BE2C (cell line): ENCODE measurements around the gene HLA-E.
"Not testable (repeated sequence)": the region's sequence is repeated elsewhere in the genome, so short reads cannot be mapped to it uniquely, and the experiment has no call there.

Experiments
- DNase-seq: peaks from one replicate; pipeline ENCODE4 v3.0.0-alpha.2; 2020
- H3K27me3 ChIP-seq: fragments of 250-450 bp; sonication (Bioruptor Pico); 2 replicates; pipeline ENCODE4 v1.5.1; 2020; ENCODE audit warnings: mild to moderate bottlenecking
- H3K36me3 ChIP-seq: fragments of 250-450 bp; sonication (Bioruptor Pico); 2 replicates; pipeline ENCODE4 v1.5.1; 2020; ENCODE audit warnings: mild to moderate bottlenecking
- H3K4me1 ChIP-seq: fragments of 250-450 bp; sonication (Bioruptor Pico); 2 replicates; pipeline ENCODE4 v1.5.1; 2020
- H3K4me3 ChIP-seq: 2 replicates; pipeline ENCODE4 v1.5.1; 2011; ENCODE audit warnings: low read depth, low read length
- H3K9me3 ChIP-seq: fragments of 250-450 bp; sonication (Bioruptor Pico); 2 replicates; pipeline ENCODE4 v1.5.1; 2020
- CTCF ChIP-seq: IDR thresholded peaks from 2 replicates; pipeline ENCODE4 v1.5.1; 2012; ENCODE audit warnings: mild to moderate bottlenecking, low read depth, low read length

The HLA-E gene

GRCh38 chr6:30513451-30513850 lies 24.1 kb downstream of the HLA-E start:
- Histone ChIP-seq H3K4me1 (no peaks in the 10 kb centered on the region), H3K4me3 (no peak overlapping the region), H3K9me3 (no peaks in the 10 kb centered on the region; the same call in 1 of the 2 replicates), H3K36me3 (no peaks in the 10 kb centered on the region), H3K27me3 (peaks cover 30% of the 10 kb centered on the region)
- no peak for DNase-seq
- no peak for TF ChIP-seq CTCF

- Histone ChIP-seq H3K36me3 (no peaks in the 10 kb centered on the region), H3K4me1 (no peaks in the 10 kb centered on the region), H3K4me3 (no peak overlapping the region), H3K27me3 (peaks cover 36% of the 10 kb centered on the region), H3K9me3 (no peaks in the 10 kb centered on the region; the same call in 1 of the 2 replicates)
- no peak for TF ChIP-seq CTCF
- no peak for DNase-seq
Measured at GRCh38 chr6:30515106-30515505, 25.8 kb downstream of the HLA-E start.

DNA sequence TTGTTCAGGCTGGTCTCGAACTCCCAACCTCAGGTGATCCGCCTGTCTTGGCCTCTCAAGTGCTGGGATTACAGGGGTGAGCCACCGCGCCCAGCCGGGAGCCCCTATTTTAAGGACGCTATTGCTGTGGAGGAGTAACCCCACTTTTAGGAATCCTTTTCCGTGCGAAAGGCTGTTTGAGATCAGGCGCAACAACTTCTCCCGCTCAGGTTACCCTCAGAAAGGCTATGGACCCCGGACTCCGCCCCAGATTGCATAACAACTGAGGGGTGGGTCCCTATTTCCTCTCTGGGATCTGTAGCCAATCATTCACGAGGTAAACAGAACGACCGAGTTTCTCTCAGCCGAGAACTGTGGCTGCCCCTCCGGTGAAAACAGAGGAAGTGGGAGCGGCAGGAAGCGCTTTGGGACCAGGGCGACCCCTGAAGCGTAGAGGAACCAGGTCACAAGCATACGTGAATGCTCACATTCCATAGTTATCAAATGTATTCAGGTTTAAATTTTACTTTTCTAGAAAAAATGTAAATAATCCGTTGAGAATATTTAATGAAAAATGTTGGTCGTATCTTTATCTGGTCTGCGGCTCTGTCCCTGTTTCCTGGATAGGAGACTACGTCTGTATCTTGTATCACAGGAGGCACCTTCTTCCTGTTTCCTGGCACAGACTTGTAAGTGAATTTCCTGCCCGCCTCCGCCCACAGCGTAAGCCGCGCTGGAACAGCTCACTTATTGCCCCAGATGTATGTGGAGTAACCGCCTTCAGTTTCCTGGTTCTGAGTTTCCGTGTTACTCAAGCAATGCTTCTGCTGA lies 26.8 kb downstream of the HLA-E start:
- no peaks in the 10 kb centered on the region for H3K4me1 ChIP-seq
- peak; percentile 58 for DNase-seq
- no peaks in the 10 kb centered on the region; the same call in 1 of the 2 replicates for H3K9me3 ChIP-seq
- H3K36me3 ChIP-seq = no peaks in the 10 kb centered on the region
- peaks cover 33% of the 10 kb centered on the region for H3K27me3 ChIP-seq
- TF ChIP-seq CTCF = no peak
- peak overlapping the region; percentile 54 for H3K4me3 ChIP-seq

DNA sequence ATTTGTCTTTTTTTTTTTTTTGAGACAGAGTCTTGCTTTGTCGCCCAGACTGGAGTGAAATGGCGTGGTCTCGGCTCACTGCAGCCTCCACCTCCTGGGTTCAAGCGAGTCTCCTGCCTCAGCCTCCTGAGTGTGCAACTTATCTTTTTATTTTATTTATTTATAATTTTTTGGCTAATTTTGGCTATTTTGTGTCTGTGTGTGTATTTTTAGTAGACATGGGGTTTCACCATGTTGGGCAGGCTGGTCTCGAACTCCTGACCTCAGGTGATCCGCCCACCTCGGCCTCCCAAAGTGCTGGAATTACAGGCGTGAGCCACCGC lies 27.4 kb downstream of the HLA-E start:
- H3K9me3 ChIP-seq, H3K4me1 ChIP-seq, DNase-seq, H3K36me3 ChIP-seq: not testable (repeated sequence)
- Histone ChIP-seq H3K4me3 (peak overlapping the region; percentile 54), H3K27me3 (peaks cover 33% of the 10 kb centered on the region)

DNA sequence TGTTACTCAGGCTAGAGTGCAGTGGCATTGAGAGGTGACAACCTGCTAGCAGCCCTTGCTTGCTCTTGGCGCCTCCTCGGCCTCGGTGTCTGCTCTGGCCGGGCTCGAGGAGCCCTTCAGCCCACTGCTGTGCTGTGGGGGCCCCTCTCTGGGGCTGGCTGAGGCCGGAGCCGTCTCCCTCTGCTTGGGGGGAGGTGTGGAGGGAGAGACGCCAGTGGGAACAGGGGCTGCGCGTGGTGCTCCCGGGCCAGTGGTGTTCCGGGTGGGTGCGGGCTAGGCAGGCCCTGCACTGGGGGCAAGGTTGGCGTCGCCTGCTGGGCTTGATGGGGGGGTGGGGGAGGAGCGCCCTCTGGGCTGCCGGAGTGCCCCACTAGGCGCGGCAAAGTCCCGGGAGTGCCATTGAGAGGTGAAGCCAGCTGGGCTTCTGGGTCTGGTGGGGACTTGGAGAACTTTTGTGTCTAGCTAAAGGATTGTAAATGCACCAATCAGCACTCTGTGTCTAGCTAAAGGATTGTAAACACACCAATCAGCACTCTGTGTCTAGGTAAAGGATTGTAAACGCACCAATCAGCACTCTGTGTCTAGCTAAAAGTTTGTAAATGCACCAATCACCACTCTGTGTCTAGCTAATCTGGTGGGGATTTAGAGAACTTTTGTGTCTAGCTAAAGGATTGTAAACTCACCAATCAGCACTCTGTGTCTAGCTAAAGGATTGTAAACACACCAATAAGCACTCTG lies 28.6 kb downstream of the HLA-E start:
- not testable (repeated sequence) for H3K9me3 ChIP-seq, H3K4me3 ChIP-seq, DNase-seq, H3K36me3 ChIP-seq, H3K4me1 ChIP-seq
- peaks cover 28% of the 10 kb centered on the region for H3K27me3 ChIP-seq

- H3K9me3 ChIP-seq = not testable (repeated sequence)
Measured at GRCh38 chr6:30518505-30519145, 29.3 kb downstream of the HLA-E start.

GRCh38 chr6:30520522-30520921 lies 31.2 kb downstream of the HLA-E start:
- no peaks in the 10 kb centered on the region for H3K4me1 ChIP-seq
- no peak for TF ChIP-seq CTCF
- no peaks in the 10 kb centered on the region; the same call in 1 of the 2 replicates for H3K9me3 ChIP-seq
- no peaks in the 10 kb centered on the region for H3K36me3 ChIP-seq
- no peak overlapping the region for H3K4me3 ChIP-seq
- peaks cover 25% of the 10 kb centered on the region for H3K27me3 ChIP-seq
- DNase-seq = no peak

More at GRCh38 chr6:30518505-30519145, 29.3 kb downstream of the HLA-E start:
- not testable (repeated sequence) for H3K36me3 ChIP-seq, H3K4me1 ChIP-seq, H3K4me3 ChIP-seq
- DNase-seq = peak; percentile 23
- peaks cover 29% of the 10 kb centered on the region for H3K27me3 ChIP-seq

GRCh38 chr6:30521082-30521481 lies 31.8 kb downstream of the HLA-E start:
- H3K9me3 ChIP-seq, H3K36me3 ChIP-seq, H3K4me1 ChIP-seq, DNase-seq, H3K4me3 ChIP-seq: not testable (repeated sequence)
- peaks cover 23% of the 10 kb centered on the region for H3K27me3 ChIP-seq

DNA sequence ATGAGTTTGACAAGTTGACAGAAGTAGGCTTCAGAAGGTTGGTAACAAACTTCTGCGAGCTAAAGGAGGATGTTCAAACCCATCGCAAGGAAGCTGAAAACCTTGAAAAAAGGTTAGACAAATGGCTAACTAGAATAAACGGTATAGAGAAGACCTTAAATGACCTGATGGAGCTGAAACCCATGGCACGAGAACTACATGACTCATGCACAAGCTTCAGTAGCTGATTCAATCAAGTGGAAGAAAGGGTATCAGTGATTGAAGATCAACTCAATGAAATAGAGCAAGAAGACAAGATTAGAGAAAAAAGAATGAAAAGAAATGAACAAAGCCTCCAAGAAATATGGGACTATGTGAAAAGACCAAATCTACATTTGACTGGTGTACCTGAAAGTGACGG lies 32.6 kb downstream of the HLA-E start:
- H3K27me3 ChIP-seq = peaks cover 23% of the 10 kb centered on the region
- H3K36me3 ChIP-seq, H3K4me3 ChIP-seq, H3K4me1 ChIP-seq, H3K9me3 ChIP-seq, DNase-seq: not testable (repeated sequence)

DNA sequence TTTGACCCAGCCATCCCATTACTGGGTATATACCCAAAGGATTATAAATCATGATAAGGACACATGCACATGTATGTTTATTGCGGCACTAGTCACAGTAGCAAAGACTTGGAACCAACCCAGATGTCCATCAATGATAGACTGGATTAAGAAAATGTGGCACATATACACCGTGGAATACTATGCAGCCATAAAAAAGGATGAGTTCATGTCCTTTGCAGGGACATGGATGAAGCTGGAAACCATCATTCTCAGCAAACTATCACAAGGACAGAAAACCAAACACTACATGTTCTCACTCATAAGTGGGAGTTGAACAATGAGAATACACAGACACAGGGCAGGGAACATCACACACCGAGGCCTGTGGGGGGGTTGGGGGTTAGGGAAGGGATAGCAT lies 37.1 kb downstream of the HLA-E start:
- not testable (repeated sequence) for H3K9me3 ChIP-seq, H3K4me1 ChIP-seq, H3K36me3 ChIP-seq, H3K4me3 ChIP-seq, DNase-seq, H3K27me3 ChIP-seq

- not testable (repeated sequence) for H3K4me1 ChIP-seq, H3K9me3 ChIP-seq, H3K27me3 ChIP-seq, H3K36me3 ChIP-seq, DNase-seq, H3K4me3 ChIP-seq
Measured at GRCh38 chr6:30529349-30529875, 40.1 kb downstream of the HLA-E start.
